GM18526 (cell line): ENCODE measurements around the gene GHRH.

Experiments used
- POLR2A ChIP-seq: IDR thresholded peaks from 3 replicates; pipeline ENCODE4 v1.6.1; 2011; ENCODE audit not compliant: insufficient read length; ENCODE audit errors: extremely low read depth

The GHRH gene

GRCh38 chr20:37276494-37277252 is 15.1 kb upstream of the GHRH start:
- TF ChIP-seq POLR2A, result no peak

GRCh38 chr20:37274851-37275524 is 13.4 kb upstream of the GHRH start:
- no peak for TF ChIP-seq POLR2A

- TF ChIP-seq POLR2A, result no peak
These were observed 12.4 kb upstream of the GHRH start for GRCh38 chr20:37273988-37274387.

- no peak for TF ChIP-seq POLR2A
These were observed 9.8 kb upstream of the GHRH start for GRCh38 chr20:37271421-37271768.

- TF ChIP-seq POLR2A, result no peak
These were observed 9.2 kb upstream of the GHRH start for GRCh38 chr20:37270576-37271420.

DNA sequence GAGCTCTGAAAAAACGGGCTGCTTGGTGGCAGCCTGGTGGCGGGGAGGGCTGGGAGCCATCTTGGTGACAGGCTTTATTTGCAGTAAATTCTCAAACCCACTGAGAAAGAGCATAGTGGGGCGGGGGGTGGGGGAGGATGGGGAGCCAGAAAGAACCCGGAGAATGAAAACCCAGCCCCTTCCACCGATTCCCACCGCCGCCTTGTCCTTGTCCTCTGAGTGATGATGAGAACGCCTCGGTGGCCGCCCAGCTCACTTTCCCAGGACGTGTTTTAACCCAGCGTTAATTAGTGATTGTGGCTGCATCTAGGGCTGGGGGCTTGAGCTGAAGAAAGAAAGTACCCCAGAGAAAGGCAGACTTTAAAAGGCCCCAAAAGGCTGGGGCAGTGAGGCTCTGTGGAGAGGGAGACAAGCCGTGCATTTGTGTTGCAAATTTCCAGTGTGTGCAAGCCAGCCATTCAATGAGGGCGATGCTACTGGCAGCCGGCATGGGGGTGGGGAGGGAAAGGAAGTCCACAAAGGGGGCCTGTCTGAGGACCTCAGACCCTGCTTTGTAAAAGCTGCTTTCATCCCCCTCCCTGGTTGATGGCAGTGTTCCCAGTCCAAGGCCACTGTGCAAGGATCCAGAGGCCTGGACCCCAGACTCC is 6.2 kb upstream of the GHRH start:
- no peak for TF ChIP-seq POLR2A

DNA sequence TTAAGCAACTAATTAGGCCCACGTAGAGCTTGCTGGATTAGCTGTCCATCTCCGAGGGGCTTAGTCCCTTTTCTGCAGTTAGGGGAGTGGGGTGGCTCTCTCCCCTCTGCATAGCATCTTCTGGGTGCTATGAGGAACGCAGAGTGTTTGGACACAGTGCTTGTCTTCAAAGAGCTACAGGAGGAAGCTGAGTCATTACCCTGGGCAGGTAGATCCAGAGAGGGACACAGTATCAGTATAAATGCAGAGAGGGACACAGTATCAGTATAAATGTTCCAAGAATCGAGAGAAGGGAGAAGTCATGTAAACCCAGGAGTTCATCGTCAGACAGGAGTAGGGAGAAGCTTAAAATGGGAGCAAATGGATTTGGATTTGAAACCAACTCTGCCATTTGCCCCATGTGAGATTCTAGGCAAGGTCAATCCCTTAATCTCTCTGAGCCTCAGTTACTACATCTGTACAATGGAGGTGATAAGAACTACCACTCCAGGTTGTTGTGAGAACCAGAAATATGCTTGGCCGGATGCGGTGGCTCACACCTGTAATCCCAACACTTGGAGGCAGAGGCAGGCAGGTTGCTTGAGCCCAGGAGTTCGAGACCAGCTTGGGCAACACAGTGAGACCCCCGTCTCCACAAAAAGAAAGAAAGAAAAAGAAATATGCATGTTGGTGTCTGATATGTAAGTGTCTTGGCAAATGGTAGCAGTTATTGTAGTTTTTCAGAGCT is 5.5 kb upstream of the GHRH start:
- no peak for TF ChIP-seq POLR2A

GRCh38 chr20:37265152-37265551 is 3.5 kb upstream of the GHRH start:
- no peak for TF ChIP-seq POLR2A

- TF ChIP-seq POLR2A, result no peak
These were observed 2.1 kb upstream of the GHRH start for GRCh38 chr20:37263686-37264085.

DNA sequence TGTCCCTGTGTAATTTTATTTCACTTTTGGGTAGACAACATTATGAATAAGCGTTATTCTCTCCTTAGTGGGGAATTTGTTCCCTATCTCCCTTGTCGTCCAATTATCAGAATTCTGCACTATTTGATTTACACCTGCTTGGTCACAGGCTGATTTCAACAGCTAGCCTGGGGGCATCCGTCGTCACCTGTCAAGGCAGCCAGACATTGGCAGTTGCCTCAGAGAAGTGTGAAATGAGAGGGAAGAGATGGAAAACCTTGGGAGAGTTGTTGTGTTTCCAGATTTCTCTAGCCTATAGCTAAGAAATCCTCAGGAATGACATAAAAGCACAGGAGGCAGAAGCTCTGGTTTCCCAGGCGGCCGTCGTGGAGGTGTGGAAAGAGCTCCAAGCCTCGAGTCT is 891 bp upstream of the GHRH start:
- no peak for TF ChIP-seq POLR2A

DNA sequence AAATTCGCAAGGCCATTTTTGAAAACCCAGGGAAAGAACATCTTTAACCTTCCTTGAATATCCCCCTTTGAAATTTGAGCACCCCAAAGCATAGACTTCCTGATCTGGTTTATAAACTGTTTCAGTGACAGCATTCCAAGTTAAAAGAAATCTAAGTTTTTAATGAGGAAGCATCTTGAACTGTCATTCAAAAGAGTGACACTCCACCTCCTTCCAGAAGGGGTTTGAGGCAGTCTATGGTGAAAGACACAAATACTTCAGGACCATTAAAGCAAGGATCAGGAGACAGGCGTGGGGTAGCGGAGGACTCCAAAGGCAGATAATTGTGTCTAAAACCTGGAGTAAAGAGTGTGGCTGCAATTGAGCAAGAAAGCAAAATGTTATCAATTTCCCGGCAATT is 691 bp downstream of the GHRH start:
- no peak for TF ChIP-seq POLR2A

DNA sequence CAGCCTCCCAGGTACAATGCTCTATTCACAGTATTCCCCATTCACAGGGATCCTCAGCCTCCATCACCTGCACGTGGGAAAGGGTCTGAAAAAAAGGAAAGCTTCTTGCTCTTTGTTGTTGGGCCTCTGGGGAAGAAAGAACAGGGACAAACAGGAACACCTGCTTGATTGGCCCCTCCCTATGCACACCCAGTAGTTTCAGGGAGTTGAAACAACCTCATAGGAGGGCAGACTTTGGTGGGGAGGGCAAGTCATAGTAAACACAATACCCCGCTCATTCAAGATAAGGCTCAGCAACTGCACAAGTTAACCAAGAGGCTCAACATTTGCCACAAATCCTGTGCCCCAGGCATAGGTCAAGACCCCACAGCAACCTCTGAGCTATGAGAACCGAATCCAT is 1.7 kb downstream of the GHRH start:
- no peak for TF ChIP-seq POLR2A

- TF ChIP-seq POLR2A, result no peak
These were observed 2.6 kb downstream of the GHRH start for GRCh38 chr20:37259031-37259430.

DNA sequence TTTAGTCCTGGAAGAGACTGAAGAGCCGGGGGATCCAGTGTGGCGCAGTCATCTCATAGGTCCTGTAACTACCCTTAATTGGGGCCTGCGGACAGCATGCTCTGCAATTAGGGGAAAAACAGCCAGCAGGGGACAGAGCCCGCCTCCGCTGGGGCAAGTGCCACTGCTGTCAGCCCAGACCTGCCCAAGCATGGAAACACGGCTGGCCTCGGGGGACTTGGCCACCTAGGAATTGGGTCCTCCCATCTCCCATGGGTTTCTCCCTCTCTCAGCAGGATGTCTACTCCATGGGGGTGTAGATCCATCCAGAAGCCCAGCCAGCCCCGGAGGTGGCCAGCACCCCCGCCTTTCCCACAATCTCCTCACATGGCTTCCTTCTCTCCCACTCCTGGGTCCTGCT is 3.6 kb downstream of the GHRH start:
- TF ChIP-seq POLR2A, result no peak

- no peak for TF ChIP-seq POLR2A
These were observed 4.1 kb downstream of the GHRH start for GRCh38 chr20:37257530-37257929.
